Measurements from ENCODE around the gene ANKHD1.

- TF ChIP-seq TEAD1 (CRISPR knock-in tag; IDR thresholded peaks at IDR 0.05) (no peak), CTCF (IDR thresholded peaks at IDR 0.05 in 2 of 3, conservative IDR thresholded peaks at IDR 0.05 in 1 of 3; ENCODE audit: insufficient read depth in 2 of 3, low read depth in 1 of 3, low read length in 3 of 3) (no peak), ZNF583 (CRISPR knock-in tag; IDR thresholded peaks at IDR 0.05) (no peak), ZNF280A (IDR thresholded peaks at IDR 0.05; ENCODE audit: low read depth, partially characterized antibody) (no peak), EZH2 (IDR thresholded peaks at IDR 0.05; ENCODE audit: borderline replicate concordance, low read depth, low read length) (no peak), JUN (IDR thresholded peaks at IDR 0.05; ENCODE audit: borderline replicate concordance, low read depth, low read length) (no peak), JUN (CRISPR knock-in tag; IDR thresholded peaks at IDR 0.05; ENCODE audit: borderline replicate concordance) (no peak), CCAR2 (IDR thresholded peaks at IDR 0.05; ENCODE audit: low read depth, low read length) (no peak), ERF (CRISPR knock-in tag; IDR thresholded peaks at IDR 0.05) (no peak), PREB (CRISPR knock-in tag; IDR thresholded peaks at IDR 0.05) (no peak), RERE (CRISPR knock-in tag; IDR thresholded peaks at IDR 0.05; ENCODE audit: borderline replicate concordance) (no peak), ZBTB33 (CRISPR knock-in tag; IDR thresholded peaks at IDR 0.05) (no peak)
These were observed 17.4 kb downstream of the ANKHD1 start for GRCh38 chr5:140418862-140419520.
